CD4-positive, alpha-beta T cell treated with Interleukin-6 for 4 hours (primary cell): Measurements from ENCODE around the gene CDIP1.

Experiments
- DNase-seq: peaks from one replicate; pipeline ENCODE4 v3.0.0-alpha.2; 2020; ENCODE audit warnings: mixed read lengths

CDIP1 gene

DNA sequence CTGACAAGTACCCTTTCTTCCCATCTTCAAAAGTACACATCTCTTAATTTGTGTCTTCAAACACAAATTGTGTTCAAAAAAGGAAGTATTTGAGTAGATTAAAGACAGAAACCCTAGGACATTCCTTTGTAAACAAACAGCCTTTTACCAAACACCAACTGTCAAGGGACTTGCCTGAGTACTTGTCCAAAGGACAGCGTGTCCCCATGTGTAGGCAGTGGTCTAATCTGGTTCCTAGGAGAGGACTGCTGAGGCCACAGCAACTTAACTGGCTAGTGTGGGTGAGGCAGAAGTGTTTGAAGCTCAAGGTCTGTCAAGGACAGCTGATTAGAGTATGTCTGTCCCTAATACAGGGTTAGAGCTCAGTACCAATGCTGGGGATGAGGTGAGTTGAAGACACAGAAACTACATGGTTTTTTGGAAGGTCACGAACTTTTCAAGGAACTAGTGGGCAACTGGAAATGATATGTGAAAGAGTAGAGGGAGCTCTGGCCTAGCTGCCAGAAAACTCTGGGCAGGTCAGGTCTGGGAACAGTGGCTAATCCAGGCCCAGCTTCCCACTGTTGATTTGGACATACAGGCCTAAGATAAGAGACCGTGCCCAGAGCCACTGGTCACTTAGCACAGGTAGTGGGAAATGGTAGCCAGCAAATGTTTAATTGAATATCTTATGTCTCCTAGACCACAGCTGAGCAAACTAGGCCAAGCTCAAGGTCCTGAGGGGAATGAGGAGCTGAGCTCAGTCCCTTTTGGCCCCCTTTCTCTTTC is 52.3 kb downstream of the CDIP1 start:
- DNase-seq: no peak

DNA sequence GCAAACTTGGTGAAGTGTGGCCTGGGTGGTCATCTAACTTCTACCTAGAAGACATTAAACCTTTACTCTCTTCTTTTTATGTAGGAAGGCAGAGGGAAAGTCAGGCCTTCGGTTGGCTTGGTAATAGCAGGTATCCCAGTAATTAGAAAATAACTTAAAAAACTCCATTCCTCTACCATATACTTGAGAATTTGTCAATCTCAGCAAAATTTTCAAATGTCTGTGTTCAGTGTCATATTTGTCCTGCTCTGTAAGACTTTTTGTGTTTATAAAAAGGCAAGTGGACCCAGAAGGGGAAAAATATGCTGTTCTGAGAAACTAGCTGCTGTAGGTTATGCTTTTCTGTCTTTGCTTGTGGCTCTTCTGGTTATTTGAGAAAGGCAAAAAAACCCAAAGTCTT is 56.6 kb downstream of the CDIP1 start:
- no peak for DNase-seq

GRCh38 chr16:4481526-4481925 is 57.0 kb downstream of the CDIP1 start:
- DNase-seq: no peak

DNA sequence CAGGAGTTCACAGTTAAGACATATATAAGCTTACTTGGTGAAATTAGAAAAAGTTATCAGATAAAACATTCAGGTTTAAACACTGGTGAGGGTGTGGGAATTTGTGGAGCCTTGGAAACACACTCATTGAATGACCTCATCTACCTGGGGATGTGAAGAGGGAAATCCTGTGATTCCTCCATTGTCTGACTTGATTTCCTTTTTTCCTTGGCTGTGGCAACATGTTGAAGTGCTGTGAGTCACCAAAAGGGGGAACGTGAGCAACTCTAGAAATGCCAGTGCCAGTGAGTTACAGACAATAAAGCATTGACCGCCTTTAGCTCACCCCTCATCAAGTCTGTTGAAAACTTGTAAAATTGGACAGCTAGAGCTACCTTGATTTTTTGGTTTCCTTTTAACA is 60.6 kb downstream of the CDIP1 start:
- DNase-seq: peak; percentile 40

DNA sequence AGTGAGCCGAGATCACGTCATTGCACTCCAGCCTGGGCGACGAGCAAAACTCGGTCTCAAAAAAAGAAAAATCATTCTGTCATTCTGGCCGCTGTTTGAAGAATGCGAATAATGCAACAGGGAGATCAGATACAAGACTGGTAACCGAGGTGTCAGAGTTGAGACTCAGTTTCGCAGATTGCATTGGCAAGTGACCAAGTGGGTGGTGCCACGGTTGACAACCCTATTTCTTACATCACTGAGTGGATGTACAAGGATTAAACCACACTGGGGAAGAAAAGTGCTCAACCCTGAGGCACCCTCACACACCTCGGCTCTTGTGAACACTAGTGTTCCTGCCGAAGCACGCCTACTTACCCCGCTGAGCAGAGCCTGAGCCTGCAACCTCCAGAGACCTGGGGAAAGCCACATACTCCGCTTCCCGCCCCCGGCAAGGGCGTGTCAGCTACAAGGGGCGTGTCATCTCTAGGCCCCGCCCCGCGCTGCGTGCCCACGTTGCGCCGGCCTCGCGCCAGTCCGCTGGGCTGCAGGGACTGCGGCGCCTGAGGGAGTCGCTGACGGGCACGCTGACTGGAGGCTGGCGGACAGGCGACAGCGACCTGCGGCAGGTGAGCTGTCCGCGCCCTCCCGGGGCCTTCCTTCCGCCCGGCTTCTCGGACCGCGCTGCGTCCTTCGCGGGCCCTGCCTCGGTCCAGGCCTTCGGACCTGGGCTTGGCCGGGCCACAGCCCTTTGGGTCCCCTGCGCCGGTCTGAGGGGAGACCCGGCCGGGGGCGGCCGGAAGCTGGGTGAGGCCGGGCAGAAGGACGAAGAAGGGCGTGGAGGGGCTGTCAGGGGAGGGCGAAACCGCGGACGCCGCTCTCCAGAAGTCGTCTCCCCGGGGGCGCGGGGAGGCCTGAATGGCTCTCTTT is 62.4 kb downstream of the CDIP1 start, which contains the start of gene HMOX2:
HMOX2 (plus strand) TSS at position 519 of the 909 bp plus-strand sequence. CDS start 29,127 bp downstream, outside the sequence.
- peak; percentile 91 for DNase-seq

- peak; percentile 89 for DNase-seq
Measured at GRCh38 chr16:4474192-4474961, 64.2 kb downstream of the CDIP1 start, which contains the start of gene NMRAL1. Gene NMRAL1 (minus strand): TSS chr16:4474625. CDS start chr16:4474132, 493 bp downstream.

GRCh38 chr16:4472880-4473279 is 65.7 kb downstream of the CDIP1 start:
- DNase-seq: no peak

- DNase-seq: no peak
Measured at GRCh38 chr16:4471869-4472268, 66.7 kb downstream of the CDIP1 start.

GRCh38 chr16:4468972-4469371 is 69.6 kb downstream of the CDIP1 start:
- no peak for DNase-seq

- DNase-seq: no peak
Measured at GRCh38 chr16:4467916-4468315, 70.7 kb downstream of the CDIP1 start.

- DNase-seq: peak; percentile 65
Measured at GRCh38 chr16:4465977-4466779, 72.4 kb downstream of the CDIP1 start.

DNA sequence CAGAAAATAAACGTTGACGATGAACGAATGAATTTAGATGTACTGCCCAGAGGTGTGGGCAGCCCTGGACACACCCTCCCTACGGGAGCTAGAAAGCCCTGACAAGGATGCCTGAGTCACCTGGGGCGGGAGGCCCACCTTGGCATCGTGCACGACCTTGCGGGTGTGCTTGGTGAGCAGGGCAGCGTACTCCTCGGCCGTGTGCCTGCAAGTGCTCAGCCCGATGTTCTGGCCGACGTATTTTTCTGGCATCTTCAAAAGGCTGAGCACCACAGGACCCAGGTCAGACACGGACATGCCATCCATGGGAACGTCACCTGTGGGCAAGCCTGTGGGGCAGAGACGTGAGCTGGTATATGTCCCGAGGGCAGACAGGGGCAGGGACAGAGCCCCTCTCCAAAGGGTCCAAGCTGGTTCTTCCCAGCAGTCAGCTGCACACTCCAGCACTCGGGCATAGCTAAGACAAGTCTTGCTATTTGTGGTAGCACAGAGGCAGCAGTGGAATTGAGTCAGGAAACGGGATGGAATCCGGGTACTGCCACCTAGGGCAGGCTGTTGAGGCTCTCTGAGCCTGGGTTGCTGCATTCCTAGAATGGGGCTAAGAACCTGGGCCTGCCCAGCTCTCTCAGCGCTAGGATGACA is 74.9 kb downstream of the CDIP1 start:
- no peak for DNase-seq

DNA sequence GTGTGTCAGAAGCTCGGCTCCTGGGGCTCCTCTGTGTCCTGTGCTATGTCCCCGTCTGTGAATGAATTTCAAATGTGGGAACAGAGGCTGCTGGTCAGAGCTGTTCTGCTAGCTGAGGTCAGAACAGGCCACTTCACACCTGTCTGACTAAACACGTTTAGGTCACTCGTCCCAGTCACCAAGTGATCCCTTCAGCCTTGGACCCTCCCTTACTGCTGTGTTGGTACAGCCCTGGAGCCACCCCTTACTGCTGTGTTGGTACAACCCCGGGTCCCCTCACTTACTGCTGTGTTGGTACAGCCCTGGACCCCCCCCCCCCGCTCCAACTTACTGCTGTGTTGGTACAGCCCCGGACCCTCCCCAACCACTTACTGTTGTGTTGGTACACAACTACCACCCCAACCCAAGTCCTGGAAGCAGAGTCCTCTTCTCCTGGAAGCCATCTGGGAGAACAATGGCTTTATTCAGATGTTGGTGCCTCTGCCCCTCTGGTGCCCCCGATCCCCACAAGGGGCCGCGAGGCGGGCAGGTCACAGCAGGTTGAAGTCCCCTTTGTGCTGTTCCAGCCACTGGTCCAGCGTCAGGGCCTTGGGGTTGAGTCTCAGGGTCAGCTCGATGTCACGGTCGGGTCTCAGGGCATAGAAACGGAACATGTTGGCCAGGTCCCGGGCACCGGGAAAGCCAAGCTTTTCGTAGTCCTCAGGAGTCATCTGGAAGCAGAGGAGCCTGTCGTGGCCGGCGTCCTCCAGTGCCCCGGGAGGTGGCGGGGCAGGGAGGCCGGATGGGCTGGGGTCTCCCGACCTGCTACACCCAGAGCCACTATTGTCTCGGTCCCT is 77.1 kb downstream of the CDIP1 start:
- no peak for DNase-seq

DNA sequence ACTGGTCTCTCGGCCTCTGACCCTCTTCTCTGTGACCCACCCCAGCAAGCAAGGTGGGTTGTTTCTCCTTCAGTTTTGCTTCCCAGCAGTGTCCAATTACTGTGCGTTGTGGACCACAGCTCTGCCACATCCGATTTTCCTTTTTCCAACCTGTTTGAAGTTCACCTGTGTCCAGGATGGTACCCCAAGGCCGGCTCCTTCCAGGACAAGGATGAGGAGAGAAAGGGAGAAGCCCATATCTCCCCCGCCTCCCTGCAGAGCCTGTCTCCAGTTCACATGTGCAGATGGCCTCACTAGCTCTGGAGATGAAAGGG is 77.7 kb downstream of the CDIP1 start:
- DNase-seq: no peak
